ENCODE measurements around the gene PTMA.
"Not testable (repeated sequence)": the region's sequence is repeated elsewhere in the genome, so short reads cannot be mapped to it uniquely, and the experiment has no call there.

Gene PTMA, protein sequence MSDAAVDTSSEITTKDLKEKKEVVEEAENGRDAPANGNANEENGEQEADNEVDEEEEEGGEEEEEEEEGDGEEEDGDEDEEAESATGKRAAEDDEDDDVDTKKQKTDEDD

DNA sequence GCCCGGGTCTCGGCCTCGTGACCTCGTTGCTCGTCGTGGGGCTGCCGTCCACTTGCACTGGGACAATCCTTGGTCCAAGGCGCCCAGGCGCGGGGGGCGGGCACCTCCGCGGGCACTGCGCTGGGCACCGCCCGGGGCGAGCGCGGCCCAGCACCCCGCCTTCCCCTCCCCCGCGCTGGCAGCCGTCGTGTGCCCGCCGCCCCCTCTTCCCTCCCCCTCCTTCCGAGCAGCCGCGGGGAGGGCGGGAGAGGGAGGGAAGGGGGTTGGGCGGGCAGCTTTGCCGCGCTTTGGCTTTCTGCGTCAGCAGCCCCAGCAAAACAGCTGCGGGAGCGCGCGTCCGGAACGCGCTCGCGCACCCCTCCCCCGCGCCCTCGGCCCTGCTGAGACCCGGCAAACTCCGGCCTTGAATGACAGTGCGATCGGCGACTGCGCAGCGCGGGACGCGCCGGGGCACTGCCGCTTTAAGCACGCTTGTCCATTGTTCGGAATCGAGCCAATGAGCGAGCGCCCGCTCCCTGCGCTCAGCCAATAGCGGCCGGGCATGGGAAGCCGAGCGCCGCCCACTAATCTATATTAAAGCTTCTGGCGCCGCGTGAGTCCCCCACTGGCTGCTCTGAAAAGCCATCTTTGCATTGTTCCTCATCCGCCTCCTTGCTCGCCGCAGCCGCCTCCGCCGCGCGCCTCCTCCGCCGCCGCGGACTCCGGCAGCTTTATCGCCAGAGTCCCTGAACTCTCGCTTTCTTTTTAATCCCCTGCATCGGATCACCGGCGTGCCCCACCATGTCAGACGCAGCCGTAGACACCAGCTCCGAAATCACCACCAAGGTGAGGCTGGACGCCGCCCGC is at the start of gene PTMA:
Gene PTMA, plus strand, starts transcription at position 599 of the 846 bp plus-strand sequence. Its CDS starts 182 bp downstream, at position 781.
- DNase-seq (ENCODE audit: low spot score) = peak; percentile 96
- TF ChIP-seq CTCF (IDR thresholded peaks at IDR 0.05; ENCODE audit: extremely low read depth, missing control alignments) = no peak

- not testable (repeated sequence) for DNase-seq (ENCODE audit: low spot score)
Measured at GRCh38 chr2:231660073-231660472, 48.3 kb upstream of the PTMA start.

GRCh38 chr2:231660860-231661259 is 47.5 kb upstream of the PTMA start:
- TF ChIP-seq CTCF (IDR thresholded peaks at IDR 0.05; ENCODE audit: extremely low read depth, missing control alignments) = no peak
- DNase-seq (ENCODE audit: low spot score) = no peak

- no peak for TF ChIP-seq CTCF (IDR thresholded peaks at IDR 0.05; ENCODE audit: extremely low read depth, missing control alignments)
Measured at GRCh38 chr2:231661422-231662027, 46.8 kb upstream of the PTMA start.

DNA sequence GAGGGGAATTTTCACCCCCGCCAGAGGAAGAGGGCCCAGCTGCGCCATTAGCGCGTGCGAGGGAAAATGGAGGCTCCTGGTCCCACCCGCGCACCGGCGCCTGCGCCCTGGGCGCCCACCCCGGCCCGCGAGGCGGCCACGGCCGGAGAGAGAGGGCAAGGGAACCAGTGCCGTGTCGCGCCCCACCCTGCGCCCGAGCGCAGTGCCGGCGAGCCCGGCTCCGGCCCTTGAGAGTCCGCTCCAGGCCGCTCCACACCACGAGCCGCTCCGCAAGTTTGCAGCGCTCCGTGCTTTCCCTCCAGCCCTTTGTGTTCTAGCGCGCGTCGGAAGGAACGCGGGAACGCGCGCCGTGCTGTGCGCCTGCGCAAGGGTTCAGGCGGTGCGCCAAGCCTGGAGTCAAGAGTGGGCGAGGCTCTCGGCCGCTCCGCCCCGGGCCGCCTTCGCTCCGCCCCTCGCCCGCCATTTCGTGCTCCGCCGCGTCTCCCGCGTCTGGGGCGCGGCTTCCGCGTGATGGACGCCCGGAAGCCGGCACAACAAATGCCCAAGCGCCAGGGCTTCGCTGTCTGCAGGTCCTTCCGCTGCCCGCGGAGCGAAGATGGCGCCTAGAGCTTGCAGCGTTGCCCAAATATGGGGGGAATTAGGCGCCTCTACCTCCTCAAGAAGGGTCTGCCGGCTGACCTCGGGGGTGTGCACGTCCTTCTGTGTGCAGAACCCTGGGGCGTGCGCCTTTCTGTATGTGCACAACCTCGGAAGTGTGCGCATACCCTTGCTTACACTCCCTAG is 46.1 kb upstream of the PTMA start:
- TF ChIP-seq CTCF (IDR thresholded peaks at IDR 0.05; ENCODE audit: extremely low read depth, missing control alignments) = no peak
- DNase-seq (ENCODE audit: low spot score) = peak; percentile 98

More at GRCh38 chr2:231661422-231662027, 46.8 kb upstream of the PTMA start:
- DNase-seq (ENCODE audit: low spot score) = no peak

GRCh38 chr2:231662811-231663457 is 45.4 kb upstream of the PTMA start:
- TF ChIP-seq CTCF (IDR thresholded peaks at IDR 0.05; ENCODE audit: extremely low read depth, missing control alignments) = no peak
- DNase-seq (ENCODE audit: low spot score) = no peak

- TF ChIP-seq CTCF (IDR thresholded peaks at IDR 0.05; ENCODE audit: extremely low read depth, missing control alignments) = no peak
- no peak for DNase-seq (ENCODE audit: low spot score)
Measured at GRCh38 chr2:231663458-231664212, 44.7 kb upstream of the PTMA start.
